ENCODE data around the gene SETD1A. TPM values are rescaled to one million over a fixed set of nuclear protein-coding genes. Genes with fewer than 3 reads are reported as not detected.
"Not testable (repeated sequence)": the region's sequence is repeated elsewhere in the genome, so short reads cannot be mapped to it uniquely, and the experiment has no call there.

The SETD1A gene
- total RNA-seq, 1 donor from 2014 or later, result 4.7 TPM

DNA sequence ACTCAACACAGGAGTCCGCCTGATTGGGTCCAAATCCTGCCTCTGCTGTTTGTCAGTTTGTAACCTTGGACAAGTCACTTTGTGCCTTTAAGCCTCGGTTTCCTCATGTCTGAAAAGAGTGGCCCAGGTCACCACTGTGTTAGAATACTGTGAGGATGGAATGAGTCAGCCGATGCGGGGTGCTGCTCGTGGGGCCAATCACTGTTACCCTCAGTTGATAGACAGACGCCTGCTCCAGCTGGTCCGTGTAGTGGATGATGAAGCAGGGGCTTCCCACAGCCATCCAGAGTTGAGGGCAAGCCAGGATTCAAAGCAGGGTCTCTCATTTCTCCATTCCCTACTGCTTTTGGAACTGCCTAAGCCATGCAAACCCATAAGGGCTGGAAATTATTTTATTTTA is 28.4 kb upstream of the SETD1A start:
- H3K4me3 ChIP-seq (ENCODE audit: low read depth, low read length), result no peak overlapping the region
- TF ChIP-seq, protein P1, sequence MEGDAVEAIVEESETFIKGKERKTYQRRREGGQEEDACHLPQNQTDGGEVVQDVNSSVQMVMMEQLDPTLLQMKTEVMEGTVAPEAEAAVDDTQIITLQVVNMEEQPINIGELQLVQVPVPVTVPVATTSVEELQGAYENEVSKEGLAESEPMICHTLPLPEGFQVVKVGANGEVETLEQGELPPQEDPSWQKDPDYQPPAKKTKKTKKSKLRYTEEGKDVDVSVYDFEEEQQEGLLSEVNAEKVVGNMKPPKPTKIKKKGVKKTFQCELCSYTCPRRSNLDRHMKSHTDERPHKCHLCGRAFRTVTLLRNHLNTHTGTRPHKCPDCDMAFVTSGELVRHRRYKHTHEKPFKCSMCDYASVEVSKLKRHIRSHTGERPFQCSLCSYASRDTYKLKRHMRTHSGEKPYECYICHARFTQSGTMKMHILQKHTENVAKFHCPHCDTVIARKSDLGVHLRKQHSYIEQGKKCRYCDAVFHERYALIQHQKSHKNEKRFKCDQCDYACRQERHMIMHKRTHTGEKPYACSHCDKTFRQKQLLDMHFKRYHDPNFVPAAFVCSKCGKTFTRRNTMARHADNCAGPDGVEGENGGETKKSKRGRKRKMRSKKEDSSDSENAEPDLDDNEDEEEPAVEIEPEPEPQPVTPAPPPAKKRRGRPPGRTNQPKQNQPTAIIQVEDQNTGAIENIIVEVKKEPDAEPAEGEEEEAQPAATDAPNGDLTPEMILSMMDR (conservative IDR thresholded peaks at IDR 0.05; ENCODE audit: low read depth, low read length), result no peak
- no peak for DNase-seq (ENCODE audit: low read depth)

DNA sequence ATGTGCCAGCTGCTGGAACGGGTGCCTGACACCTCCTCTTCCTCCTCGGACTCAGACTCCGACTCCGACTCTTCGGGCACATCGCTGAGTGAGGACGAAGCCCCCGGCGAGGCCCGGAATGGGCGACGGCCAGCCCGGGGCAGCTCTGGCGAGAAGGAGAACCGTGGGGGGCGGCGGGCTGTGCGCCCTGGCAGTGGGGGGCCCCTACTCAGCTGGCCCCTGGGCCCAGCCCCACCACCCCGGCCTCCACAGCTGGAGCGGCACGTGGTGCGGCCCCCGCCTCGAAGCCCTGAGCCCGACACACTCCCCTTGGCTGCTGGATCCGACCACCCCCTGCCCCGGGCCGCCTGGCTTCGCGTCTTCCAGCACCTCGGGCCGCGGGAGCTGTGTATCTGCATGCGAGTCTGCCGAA is 27.4 kb upstream of the SETD1A start:
- TF ChIP-seq, protein P1 (conservative IDR thresholded peaks at IDR 0.05; ENCODE audit: low read depth, low read length), result no peak
- no peak for DNase-seq (ENCODE audit: low read depth)
- no peak overlapping the region for H3K4me3 ChIP-seq (ENCODE audit: low read depth, low read length)

DNA sequence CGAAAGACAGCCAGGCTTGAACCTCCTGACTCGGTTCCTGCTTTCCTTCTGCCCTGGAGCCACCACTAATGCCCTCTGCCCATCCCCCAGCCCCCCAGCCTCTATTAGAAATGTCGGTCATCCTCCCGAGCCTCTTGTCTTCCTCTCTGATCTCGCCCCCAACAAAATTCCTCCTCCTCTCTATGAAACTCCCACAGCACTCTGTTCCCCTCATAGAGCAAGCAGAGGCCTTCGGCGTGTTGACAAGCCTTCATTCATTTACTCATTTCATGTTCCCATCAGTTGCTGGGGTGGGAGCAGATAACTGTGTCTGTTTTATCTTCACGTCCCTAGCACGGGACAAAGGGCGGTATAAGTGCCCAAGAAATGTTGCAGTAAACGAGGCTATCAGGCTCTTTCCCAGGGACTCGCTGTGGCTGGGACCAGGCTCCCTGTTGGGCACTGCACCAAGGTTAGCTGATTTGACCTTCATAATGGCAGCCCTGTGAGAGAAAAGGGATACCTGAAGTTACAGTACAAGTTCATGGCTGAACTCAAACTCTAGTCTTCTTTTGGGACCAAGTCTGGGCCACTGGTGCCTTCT is 26.4 kb upstream of the SETD1A start:
- H3K4me3 ChIP-seq (ENCODE audit: low read depth, low read length), result no peak overlapping the region
- DNase-seq (ENCODE audit: low read depth), result no peak
- TF ChIP-seq, protein P1 (conservative IDR thresholded peaks at IDR 0.05; ENCODE audit: low read depth, low read length), result no peak

GRCh38 chr16:30934827-30935557 is 22.6 kb upstream of the SETD1A start:
- no peak overlapping the region for H3K4me3 ChIP-seq (ENCODE audit: low read depth, low read length)
- TF ChIP-seq, protein P1 (conservative IDR thresholded peaks at IDR 0.05; ENCODE audit: low read depth, low read length), result peak; percentile 73
- DNase-seq (ENCODE audit: low read depth), result no peak

- TF ChIP-seq, protein P1 (conservative IDR thresholded peaks at IDR 0.05; ENCODE audit: low read depth, low read length), result no peak
- DNase-seq (ENCODE audit: low read depth), result no peak
These were observed 19.9 kb upstream of the SETD1A start for GRCh38 chr16:30937692-30938091.

GRCh38 chr16:30939571-30939970 is 18.0 kb upstream of the SETD1A start:
- H3K4me3 ChIP-seq (ENCODE audit: low read depth, low read length); DNase-seq (ENCODE audit: low read depth): not testable (repeated sequence)

More at GRCh38 chr16:30937692-30938091, 19.9 kb upstream of the SETD1A start:
- H3K4me3 ChIP-seq (ENCODE audit: low read depth, low read length), result no peak overlapping the region

- DNase-seq (ENCODE audit: low read depth), result no peak
- TF ChIP-seq, protein P1 (conservative IDR thresholded peaks at IDR 0.05; ENCODE audit: low read depth, low read length), result peak; percentile 90
- peak overlapping the region; percentile 9 for H3K4me3 ChIP-seq (ENCODE audit: low read depth, low read length)
These were observed 15.7 kb upstream of the SETD1A start for GRCh38 chr16:30941600-30942425.
